NCI-H526 treated with DMSO at 0.1 percent for 48 hours (cell line): Measurements from ENCODE around the gene KLHL25.

Experiments used
- DNase-seq: peaks from one replicate; lab custom pipeline; 2025; lab: John Stamatoyannopoulos, UW

The KLHL25 gene

GRCh38 chr15:85745023-85745422, 49.7 kb downstream of the KLHL25 start:
- DNase-seq = no peak

DNA sequence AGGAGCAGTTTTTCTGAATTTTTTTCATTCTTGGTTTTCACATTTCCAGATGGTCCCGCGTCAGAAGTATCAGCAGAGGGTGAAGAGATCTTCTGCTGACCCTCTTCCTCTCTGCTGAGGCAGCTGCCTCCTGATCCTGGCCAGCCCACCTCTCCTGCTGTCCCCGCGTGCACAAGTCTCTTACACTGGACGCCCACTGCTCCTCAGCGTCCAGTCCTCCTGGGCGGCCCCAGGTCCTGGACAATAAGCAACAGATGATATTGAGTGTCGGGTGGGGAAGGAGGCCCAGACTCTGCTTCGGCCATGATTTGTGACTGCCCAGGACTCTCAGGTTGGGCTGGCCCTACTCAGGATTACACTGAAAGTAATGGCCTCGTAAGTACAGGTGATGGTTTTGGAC, 50.1 kb downstream of the KLHL25 start:
- no peak for DNase-seq

- DNase-seq = no peak
Observed at GRCh38 chr15:85743392-85744055, 51.2 kb downstream of the KLHL25 start.

DNA sequence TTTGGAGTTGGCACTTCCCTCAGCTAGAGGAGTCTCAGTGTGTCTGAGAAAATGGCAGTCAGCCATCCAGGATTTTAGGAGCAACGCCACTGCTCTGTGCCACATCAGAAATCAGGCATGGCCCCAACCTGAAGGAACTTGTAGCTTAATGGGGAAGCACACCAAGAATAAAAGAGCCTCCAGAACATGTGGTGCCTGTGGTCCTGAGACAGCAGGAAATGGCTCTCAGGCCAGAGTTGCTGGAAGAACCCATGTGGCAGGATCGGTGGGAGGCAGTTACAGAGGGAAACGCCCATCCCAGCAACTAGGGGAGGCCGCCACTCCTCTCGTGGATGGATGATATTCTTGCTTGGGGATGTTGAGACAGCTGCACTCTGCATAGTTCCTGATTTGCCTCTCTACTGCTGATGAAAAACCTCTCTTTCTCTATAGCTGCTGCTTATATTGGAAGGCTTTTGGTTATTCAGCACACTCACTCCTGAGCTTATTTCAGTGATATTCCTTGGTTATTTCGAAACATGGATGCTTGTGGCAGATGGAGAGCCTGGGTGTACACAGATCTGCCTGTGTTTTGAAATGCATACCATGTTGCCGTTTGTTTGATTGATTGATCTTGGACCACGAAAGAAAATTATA, 52.4 kb downstream of the KLHL25 start:
- no peak for DNase-seq

- no peak for DNase-seq
Observed at GRCh38 chr15:85741662-85742061, 53.1 kb downstream of the KLHL25 start.

GRCh38 chr15:85741021-85741421, 53.7 kb downstream of the KLHL25 start:
- no peak for DNase-seq

GRCh38 chr15:85737061-85737460, 57.7 kb downstream of the KLHL25 start:
- no peak for DNase-seq

- no peak for DNase-seq
Observed at GRCh38 chr15:85733416-85733815, 61.3 kb downstream of the KLHL25 start.

DNA sequence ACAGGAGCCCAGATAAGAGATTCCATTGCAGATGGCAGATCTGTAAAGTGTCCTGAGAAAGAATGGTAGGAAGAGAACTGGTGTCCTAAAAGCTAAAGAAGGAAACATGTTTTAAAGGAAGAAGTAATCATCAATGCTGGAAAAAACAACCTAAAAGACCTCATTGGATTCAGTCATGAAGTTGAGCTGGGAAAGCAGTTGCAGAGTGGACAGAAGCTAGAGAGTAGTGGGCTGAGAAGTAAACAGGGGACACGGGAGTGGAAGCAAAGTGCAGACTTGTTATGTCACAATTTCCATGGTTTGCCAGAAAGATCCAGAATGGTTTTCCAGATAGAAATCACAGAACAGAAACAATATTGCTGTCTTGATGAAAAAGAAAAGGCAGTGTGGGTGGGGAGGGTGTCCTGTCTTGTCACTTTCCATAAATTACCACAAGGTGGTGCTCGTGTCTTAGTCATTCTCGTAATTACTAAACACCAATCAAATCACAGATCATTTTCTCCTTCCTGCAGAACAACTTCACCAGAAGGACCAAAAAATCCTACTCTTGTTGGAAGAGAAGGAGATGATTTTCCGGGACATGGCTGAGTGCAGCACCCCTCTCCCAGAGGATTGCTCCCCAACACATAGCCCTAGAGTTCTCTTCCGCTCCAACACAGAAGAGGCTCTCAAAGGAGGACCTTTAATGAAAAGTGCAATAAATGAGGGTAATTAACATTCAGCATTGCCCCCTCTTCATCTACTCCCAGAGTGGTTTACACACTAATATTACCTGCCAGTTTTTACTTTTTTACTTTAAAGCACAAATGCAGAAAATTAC, 64.5 kb downstream of the KLHL25 start:
- peak; percentile 50 for DNase-seq

DNA sequence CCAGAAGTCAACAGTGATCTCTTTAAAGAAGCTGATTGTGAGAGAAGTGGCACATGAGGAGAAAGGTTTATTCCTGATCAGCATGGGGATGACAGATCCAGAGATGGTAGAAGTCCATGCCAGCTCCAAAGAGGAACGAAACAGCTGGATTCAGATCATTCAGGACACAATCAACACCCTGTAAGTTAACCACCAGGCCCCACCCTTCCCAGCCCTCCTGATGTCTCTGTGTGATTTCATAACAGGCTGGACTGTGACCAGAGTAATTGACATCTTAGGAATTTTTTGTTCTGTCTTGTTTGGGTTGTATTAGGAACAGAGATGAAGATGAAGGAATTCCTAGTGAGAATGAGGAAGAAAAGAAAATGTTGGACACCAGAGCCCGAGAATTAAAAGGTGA, 67.7 kb downstream of the KLHL25 start:
- DNase-seq = no peak

GRCh38 chr15:85726454-85726853, 68.3 kb downstream of the KLHL25 start:
- DNase-seq = no peak

DNA sequence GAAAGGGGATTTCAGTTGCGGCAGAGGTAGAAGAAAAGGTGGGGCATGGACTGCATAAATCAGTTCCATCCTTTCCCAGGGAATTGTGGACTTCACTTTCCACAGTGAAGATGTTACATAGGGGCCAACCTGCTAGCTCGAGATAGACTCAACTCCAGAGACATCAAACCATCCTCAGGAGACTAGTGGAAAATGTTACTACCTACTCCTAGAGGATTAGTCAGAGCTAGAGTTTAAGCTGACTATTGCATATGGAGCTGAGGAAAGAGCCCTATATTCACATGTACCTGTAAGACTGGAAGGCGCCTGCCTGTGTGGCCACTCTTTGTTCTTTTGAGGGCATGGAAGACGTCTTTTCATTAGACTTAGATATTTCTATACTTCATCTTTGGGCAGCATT, 69.2 kb downstream of the KLHL25 start:
- no peak for DNase-seq

GRCh38 chr15:85725019-85725418, 69.7 kb downstream of the KLHL25 start:
- DNase-seq = no peak

- no peak for DNase-seq
Observed at GRCh38 chr15:85723960-85724945, 70.5 kb downstream of the KLHL25 start.

- no peak for DNase-seq
Observed at GRCh38 chr15:85722374-85723152, 72.2 kb downstream of the KLHL25 start.

- no peak for DNase-seq
Observed at GRCh38 chr15:85718981-85719380, 75.7 kb downstream of the KLHL25 start.

DNA sequence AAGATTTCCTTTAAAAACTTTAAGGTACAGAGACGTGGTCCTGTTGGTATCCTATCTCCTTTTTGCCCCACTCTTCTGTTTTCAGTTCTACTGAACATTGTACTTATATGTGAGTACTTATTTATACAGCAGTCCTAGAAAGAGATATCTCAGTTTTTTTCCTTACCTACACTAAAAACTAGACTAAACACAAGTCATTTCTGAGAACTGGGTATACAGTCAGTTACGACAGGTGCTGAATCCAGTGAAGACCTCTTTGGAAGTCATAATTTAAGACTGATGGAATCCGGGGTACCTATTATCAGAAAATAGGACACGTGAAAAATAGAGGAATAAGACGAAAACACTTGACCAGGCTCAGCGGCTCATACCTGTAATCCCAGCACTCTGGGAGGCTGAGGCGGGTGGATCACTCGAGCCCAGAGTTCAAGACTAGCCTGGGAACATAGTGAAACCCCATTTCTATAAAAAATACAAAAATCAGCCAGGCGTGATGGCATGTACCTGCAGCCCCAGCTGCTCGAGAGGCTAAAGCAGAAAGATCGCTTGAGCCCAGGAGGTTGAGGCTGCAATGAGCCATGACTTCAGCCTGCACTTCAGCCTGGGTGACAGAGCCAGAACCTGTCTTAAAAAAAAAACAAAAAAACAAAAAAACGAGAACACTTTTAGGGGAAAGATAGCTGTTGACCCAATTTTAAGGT, 76.3 kb downstream of the KLHL25 start:
- DNase-seq = no peak

GRCh38 chr15:85717212-85717611, 77.5 kb downstream of the KLHL25 start:
- no peak for DNase-seq

DNA sequence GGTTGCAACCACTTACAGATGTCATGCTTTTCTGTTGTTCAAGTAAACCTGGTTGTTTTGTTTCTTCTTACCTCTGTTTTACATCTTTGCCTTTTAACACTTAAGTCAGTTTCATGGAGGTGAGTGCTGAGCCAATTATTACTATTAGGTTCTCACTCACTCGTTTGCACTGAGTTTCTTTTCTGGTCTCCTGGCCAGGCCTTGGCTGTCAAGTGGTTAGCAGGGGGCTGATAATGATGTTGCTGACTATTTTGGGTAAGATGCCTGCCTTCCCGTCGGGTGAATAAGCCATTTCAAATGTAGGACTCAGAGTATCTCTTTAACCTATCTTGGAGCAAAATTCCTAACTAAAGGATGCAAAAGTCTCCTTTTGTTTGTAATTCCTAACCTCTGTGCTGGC, 78.5 kb downstream of the KLHL25 start:
- DNase-seq = no peak

DNA sequence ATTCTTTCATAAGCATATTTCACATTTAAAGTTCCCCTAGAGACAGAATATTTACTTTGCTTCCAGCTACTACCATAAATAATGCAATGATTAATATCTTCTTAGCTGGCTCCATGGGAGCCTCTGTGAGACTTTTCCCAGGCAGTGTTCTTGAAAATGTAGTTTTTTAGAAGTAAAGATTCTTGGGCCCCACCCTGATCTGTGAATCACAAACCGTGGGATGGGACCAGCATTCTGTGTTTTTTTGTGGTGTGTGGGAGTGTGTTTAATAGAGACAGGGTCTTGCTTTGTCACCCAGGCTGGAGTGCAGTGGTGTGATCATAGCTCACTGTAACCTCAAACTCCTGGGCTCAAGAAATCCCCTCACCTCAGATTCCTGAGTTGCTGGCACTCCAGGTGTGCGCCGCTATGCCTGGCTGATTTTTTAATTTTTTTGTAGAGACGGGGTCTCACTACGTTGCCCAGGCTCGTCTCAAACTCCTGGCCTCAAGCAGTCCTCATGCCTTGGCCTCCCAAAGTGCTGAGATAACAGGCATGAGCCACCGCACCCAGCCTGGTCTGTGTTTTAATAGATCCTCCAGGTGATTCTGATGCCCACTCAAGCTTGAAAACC, 83.0 kb downstream of the KLHL25 start:
- DNase-seq = no peak
